HG03571 (cell line): ENCODE measurements around the gene PLEKHB1.

Experiments used
- ATAC-seq: cut with Tn5 transposase; IDR thresholded peaks from one replicate; pipeline ENCODE4 v1.9.1; 2021; ENCODE audit not compliant: unreplicated experiment

PLEKHB1 gene

GRCh38 chr11:73648121-73648520 lies 1.7 kb downstream of the PLEKHB1 start:
- ATAC-seq = no peak

- no peak for ATAC-seq
Observed at GRCh38 chr11:73648571-73649046, 2.2 kb downstream of the PLEKHB1 start.

GRCh38 chr11:73649206-73649605 lies 2.8 kb downstream of the PLEKHB1 start:
- no peak for ATAC-seq

- ATAC-seq = no peak
Observed at GRCh38 chr11:73650400-73650799, 4.0 kb downstream of the PLEKHB1 start.

GRCh38 chr11:73651252-73651651 lies 4.9 kb downstream of the PLEKHB1 start:
- ATAC-seq = no peak

GRCh38 chr11:73651661-73652045 lies 5.3 kb downstream of the PLEKHB1 start:
- ATAC-seq = no peak

- ATAC-seq = no peak
Observed at GRCh38 chr11:73652046-73652730, 5.8 kb downstream of the PLEKHB1 start.

- ATAC-seq = no peak
Observed at GRCh38 chr11:73652856-73653559, 6.6 kb downstream of the PLEKHB1 start.

- no peak for ATAC-seq
Observed at GRCh38 chr11:73653996-73654395, 7.6 kb downstream of the PLEKHB1 start.

- no peak for ATAC-seq
Observed at GRCh38 chr11:73654482-73655021, 8.2 kb downstream of the PLEKHB1 start.

GRCh38 chr11:73655686-73656085 lies 9.3 kb downstream of the PLEKHB1 start:
- no peak for ATAC-seq

GRCh38 chr11:73656985-73657384 lies 10.6 kb downstream of the PLEKHB1 start:
- no peak for ATAC-seq

GRCh38 chr11:73659961-73660360 lies 13.6 kb downstream of the PLEKHB1 start:
- ATAC-seq = no peak

GRCh38 chr11:73660497-73661034 lies 14.2 kb downstream of the PLEKHB1 start:
- no peak for ATAC-seq

- ATAC-seq = peak; percentile 64
Observed at GRCh38 chr11:73661035-73661628, 14.8 kb downstream of the PLEKHB1 start.

- no peak for ATAC-seq
Observed at GRCh38 chr11:73662445-73663157, 16.2 kb downstream of the PLEKHB1 start.

- ATAC-seq = no peak
Observed at GRCh38 chr11:73663604-73664495, 17.5 kb downstream of the PLEKHB1 start.

- ATAC-seq = no peak
Observed at GRCh38 chr11:73664877-73665276, 18.5 kb downstream of the PLEKHB1 start.

GRCh38 chr11:73667891-73668290 lies 21.5 kb downstream of the PLEKHB1 start:
- no peak for ATAC-seq

- no peak for ATAC-seq
Observed at GRCh38 chr11:73670808-73671207, 24.4 kb downstream of the PLEKHB1 start.
